Neural progenitor cell (in vitro differentiated cells): ENCODE data around the gene N4BP3. TPM values are rescaled to one million over a fixed set of nuclear protein-coding genes. Genes with fewer than 3 reads are reported as not detected.
"Not testable (repeated sequence)": the region's sequence is repeated elsewhere in the genome, so short reads cannot be mapped to it uniquely, and the experiment has no call there.

Experiments
- DNase-seq: peaks from one replicate; pipeline ENCODE4 v3.0.0-alpha.2; 2016; ENCODE audit warnings: low spot score
- H2AFZ ChIP-seq: fragments of 200-600 bp; sonication (generic); replicated peaks from 2 replicates; pipeline ENCODE4 v1.6.1; 2016; ENCODE audit warnings: antibody characterized with exemption
- H3F3A ChIP-seq: fragments of 200-600 bp; sonication (generic); 2 replicates; pipeline ENCODE4 v1.6.1; 2016; ENCODE audit warnings: antibody characterized with exemption, low read depth
- H3K27ac ChIP-seq: fragments of 200-600 bp; sonication (generic); 2 replicates; pipeline ENCODE4 v1.5.1; 2016; ENCODE audit warnings: mild to moderate bottlenecking
- H3K27me3 ChIP-seq: fragments of 200-600 bp; sonication (generic); 2 replicates; pipeline ENCODE4 v1.6.1; 2016; ENCODE audit warnings: mild to moderate bottlenecking, moderate library complexity
- H3K36me3 ChIP-seq: fragments of 200-600 bp; sonication (generic); 2 replicates; pipeline ENCODE4 v1.5.1; 2016
- H3K4me1 ChIP-seq: fragments of 200-600 bp; sonication (generic); 2 replicates; pipeline ENCODE4 v1.6.1; 2016; ENCODE audit warnings: mixed run types
- H3K4me2 ChIP-seq: fragments of 200-600 bp; sonication (generic); 2 replicates; pipeline ENCODE4 v1.6.1; 2016
- H3K4me3 ChIP-seq: fragments of 200-600 bp; sonication (generic); 2 replicates; pipeline ENCODE4 v1.5.1; 2016
- H3K79me2 ChIP-seq: fragments of 200-600 bp; sonication (generic); 2 replicates; pipeline ENCODE4 v1.6.1; 2016; ENCODE audit warnings: low read depth
- H3K9ac ChIP-seq: fragments of 200-600 bp; sonication (generic); 2 replicates; pipeline ENCODE4 v1.6.1; 2016
- H3K9me3 ChIP-seq: fragments of 200-600 bp; sonication (generic); 2 replicates; pipeline ENCODE4 v1.5.1; 2016; ENCODE audit warnings: low read depth
- H4K20me1 ChIP-seq: fragments of 200-600 bp; sonication (generic); 2 replicates; pipeline ENCODE4 v1.6.1; 2016; ENCODE audit warnings: low read depth
- H3K27ac Mint-ChIP-seq: 3 replicates; pipeline ENCODE4 v1.8.0; 2021; ENCODE audit warnings: mixed read lengths
- H3K27me3 Mint-ChIP-seq: 2 replicates; pipeline ENCODE4 v1.8.0; 2022; ENCODE audit warnings: low read depth, mild to moderate bottlenecking, inconsistent platforms, moderate library complexity, mixed read lengths; ENCODE audit not compliant: insufficient read depth
- H3K36me3 Mint-ChIP-seq: 3 replicates; pipeline ENCODE4 v1.8.0; 2021; ENCODE audit warnings: mixed read lengths
- H3K4me1 Mint-ChIP-seq: 3 replicates; pipeline ENCODE4 v1.8.0; 2021; ENCODE audit warnings: mixed read lengths
- H3K4me3 Mint-ChIP-seq: 3 replicates; pipeline ENCODE4 v1.8.0; 2021; ENCODE audit warnings: mild to moderate bottlenecking, moderate library complexity, mixed read lengths
- H3K9me3 Mint-ChIP-seq: 3 replicates; pipeline ENCODE4 v1.8.0; 2020; ENCODE audit warnings: mixed read lengths
- CTCF ChIP-seq: fragments of 200-600 bp; sonication (generic); IDR thresholded peaks from 2 replicates; pipeline ENCODE4 v1.5.1; 2017; ENCODE audit warnings: antibody characterized with exemption, mild to moderate bottlenecking
- EZH2 ChIP-seq: fragments of 200-600 bp; sonication (generic); IDR thresholded peaks from 2 replicates; pipeline ENCODE4 v1.6.1; 2017; ENCODE audit warnings: antibody characterized with exemption, mild to moderate bottlenecking, moderate library complexity
- EZH2phosphoT487 ChIP-seq: fragments of 200-600 bp; sonication (generic); IDR thresholded peaks from 2 replicates; pipeline ENCODE4 v1.6.1; 2017; ENCODE audit warnings: antibody characterized with exemption
- total RNA-seq: library from RNA; depleted of rRNA; stranded (reverse); fragments of >200 nt; gene quantifications from 2 replicates; pipeline ENCODE4 v1.2.3, GENCODE V29; 2015; ENCODE audit warnings: low replicate concordance

Gene N4BP3
- total RNA-seq, 1 donor from 2014 or later: 4.1 TPM

- Mint-ChIP-seq H3K27me3 (peaks cover 8% of the 10 kb centered on the region), H3K9me3 (no peaks in the 10 kb centered on the region), H3K4me1 (peaks cover 23% of the 10 kb centered on the region), H3K27ac (peak overlapping the region; percentile 76), H3K4me3 (peak overlapping the region; percentile 52), H3K36me3 (peaks cover 3% of the 10 kb centered on the region)
- H3K4me1 ChIP-seq: peaks cover 21% of the 10 kb centered on the region
- TF ChIP-seq EZH2 (no peak), CTCF (no peak), EZH2phosphoT487 (no peak)
- no peaks in the 10 kb centered on the region for H3K27me3 ChIP-seq
- no peaks in the 10 kb centered on the region for H3K36me3 ChIP-seq
- H3K4me2 ChIP-seq: no peak overlapping the region
- no peaks in the 10 kb centered on the region for H3K9me3 ChIP-seq
- H3K27ac ChIP-seq: no peak overlapping the region
- peaks cover 29% of the 10 kb centered on the region for H3F3A ChIP-seq
- H3K79me2 ChIP-seq: no peaks in the 10 kb centered on the region
- H3K4me3 ChIP-seq: no peak overlapping the region
- no peak overlapping the region for H2AFZ ChIP-seq
- no peak for DNase-seq
- no peak overlapping the region for H3K9ac ChIP-seq
- H4K20me1 ChIP-seq: peaks cover 7% of the 10 kb centered on the region
Observed at GRCh38 chr5:178123966-178124925, 10.9 kb downstream of the N4BP3 start.

GRCh38 chr5:178125253-178125906, 12.0 kb downstream of the N4BP3 start:
- peaks cover 26% of the 10 kb centered on the region for H3K4me1 Mint-ChIP-seq
- H3K36me3 ChIP-seq: no peaks in the 10 kb centered on the region
- no peak overlapping the region for H3K27ac ChIP-seq
- H3K4me3 Mint-ChIP-seq: no peak overlapping the region
- H3K9ac ChIP-seq: no peak overlapping the region
- peaks cover 7% of the 10 kb centered on the region for H4K20me1 ChIP-seq
- H2AFZ ChIP-seq: no peak overlapping the region
- H3K27me3 Mint-ChIP-seq: peaks cover 8% of the 10 kb centered on the region
- peaks cover 21% of the 10 kb centered on the region for H3K4me1 ChIP-seq
- H3K36me3 Mint-ChIP-seq: peaks cover 3% of the 10 kb centered on the region
- no peaks in the 10 kb centered on the region for H3K9me3 ChIP-seq
- H3K9me3 Mint-ChIP-seq: no peaks in the 10 kb centered on the region
- H3K4me2 ChIP-seq: no peak overlapping the region
- TF ChIP-seq EZH2phosphoT487 (no peak), CTCF (no peak), EZH2 (no peak)
- H3F3A ChIP-seq: peaks cover 41% of the 10 kb centered on the region
- H3K27ac Mint-ChIP-seq: peak overlapping the region; percentile 76
- no peak for DNase-seq
- no peak overlapping the region for H3K4me3 ChIP-seq
- no peaks in the 10 kb centered on the region for H3K27me3 ChIP-seq
- H3K79me2 ChIP-seq: no peaks in the 10 kb centered on the region

- H3K9me3 ChIP-seq: no peaks in the 10 kb centered on the region
- no peaks in the 10 kb centered on the region for H3K27me3 ChIP-seq
- peak overlapping the region; percentile 65 for H3K4me2 ChIP-seq
- DNase-seq: peak; percentile 82
- no peaks in the 10 kb centered on the region for H3K9me3 Mint-ChIP-seq
- H3K27ac Mint-ChIP-seq: no peak overlapping the region
- H3K4me1 ChIP-seq: peaks cover 21% of the 10 kb centered on the region
- H3K4me3 ChIP-seq: peak overlapping the region; percentile 2
- peak overlapping the region; percentile 83 for H3K27ac ChIP-seq
- H3K36me3 ChIP-seq: no peaks in the 10 kb centered on the region
- H3K79me2 ChIP-seq: peaks cover 6% of the 10 kb centered on the region
- no peak overlapping the region for H2AFZ ChIP-seq
- TF ChIP-seq CTCF (no peak), EZH2 (no peak), EZH2phosphoT487 (no peak)
- peaks cover 25% of the 10 kb centered on the region for H3K4me1 Mint-ChIP-seq
- H4K20me1 ChIP-seq: peaks cover 1% of the 10 kb centered on the region
- peaks cover 51% of the 10 kb centered on the region for H3F3A ChIP-seq
- no peak overlapping the region for H3K4me3 Mint-ChIP-seq
- peaks cover 8% of the 10 kb centered on the region for H3K27me3 Mint-ChIP-seq
- no peak overlapping the region for H3K9ac ChIP-seq
- H3K36me3 Mint-ChIP-seq: peaks cover 3% of the 10 kb centered on the region
Observed at GRCh38 chr5:178126556-178126955, 13.2 kb downstream of the N4BP3 start.

- H3K4me3 ChIP-seq, H3K4me3 Mint-ChIP-seq, H3K9me3 Mint-ChIP-seq, H3K9me3 ChIP-seq, H3K9ac ChIP-seq, DNase-seq, H2AFZ ChIP-seq, H3K36me3 ChIP-seq, H3K36me3 Mint-ChIP-seq, H3K27me3 ChIP-seq, H4K20me1 ChIP-seq: not testable (repeated sequence)
- peak overlapping the region; percentile 83 for H3K27ac ChIP-seq
- H3K27me3 Mint-ChIP-seq: peaks cover 10% of the 10 kb centered on the region
- H3K4me1 ChIP-seq: peaks cover 21% of the 10 kb centered on the region
- H3K4me1 Mint-ChIP-seq: peaks cover 28% of the 10 kb centered on the region
- H3K27ac Mint-ChIP-seq: peak overlapping the region; percentile 69
- peaks cover 54% of the 10 kb centered on the region for H3F3A ChIP-seq
- H3K4me2 ChIP-seq: peak overlapping the region; percentile 65
- peaks cover 15% of the 10 kb centered on the region for H3K79me2 ChIP-seq
Observed at GRCh38 chr5:178127300-178128009, 14.1 kb downstream of the N4BP3 start.
